Stomach smooth muscle (tissue), 2 donors: ENCODE measurements around the gene PTH1R.

ENCODE experiments used
- H3K27ac ChIP-seq: one replicate; pipeline ENCODE4 v1.7.0; 2013; ENCODE audit warnings: mild to moderate bottlenecking, low read length, inconsistent platforms
- H3K27me3 ChIP-seq, 2 donors: one replicate each; pipeline ENCODE4 v1.7.0; 2013; ENCODE audit warnings: low read length in 2 of 2; ENCODE audit not compliant: insufficient read depth in 2 of 2, control insufficient read depth in 1 of 2
- H3K36me3 ChIP-seq, 2 donors: one replicate each; pipeline ENCODE4 v1.7.0; 2013; ENCODE audit warnings: low read length in 2 of 2; ENCODE audit not compliant: control insufficient read depth in 2 of 2, insufficient read depth in 2 of 2
- H3K4me1 ChIP-seq: one replicate; pipeline ENCODE4 v1.7.0; 2013; ENCODE audit warnings: low read length; ENCODE audit not compliant: control insufficient read depth, insufficient read depth
- H3K4me3 ChIP-seq, 2 donors: one replicate each; pipeline ENCODE4 v1.7.0; 2013; ENCODE audit warnings: low read length in 2 of 2
- H3K9ac ChIP-seq, 2 donors: one replicate each; pipeline ENCODE4 v1.7.0; 2013; ENCODE audit warnings: low read length in 2 of 2, mild to moderate bottlenecking in 1 of 2
- H3K9me3 ChIP-seq, 2 donors: one replicate each; pipeline ENCODE4 v1.7.0; 2013; ENCODE audit warnings: low read length in 2 of 2; ENCODE audit not compliant: control insufficient read depth in 2 of 2
- donor health status: healthy.
- donor health status: Pancreatic carcinoma.

Gene PTH1R

GRCh38 chr3:46894256-46894655, 16.7 kb downstream of the PTH1R start:
- peaks cover 4 to 16% of the 10 kb centered on the region in 2 donors for H3K27me3 ChIP-seq
- H3K27ac ChIP-seq, result no peak overlapping the region
- no peak overlapping the region for H3K9ac ChIP-seq

GRCh38 chr3:46895204-46895660, 17.7 kb downstream of the PTH1R start:
- H3K27ac ChIP-seq, result no peak overlapping the region
- H3K9ac ChIP-seq, result peak overlapping the region in 1 of 2 donors; percentile 2
- peaks cover 30% of the 10 kb centered on the region for H3K4me1 ChIP-seq
- no peaks in the 10 kb centered on the region for H3K9me3 ChIP-seq
- no peaks in the 10 kb centered on the region for H3K36me3 ChIP-seq
- peaks cover 5 to 19% of the 10 kb centered on the region in 2 donors for H3K27me3 ChIP-seq
- H3K4me3 ChIP-seq, result no peak overlapping the region

More at GRCh38 chr3:46894256-46894655, 16.7 kb downstream of the PTH1R start:
- no peaks in the 10 kb centered on the region for H3K9me3 ChIP-seq
- H3K36me3 ChIP-seq, result no peaks in the 10 kb centered on the region
- no peak overlapping the region for H3K4me3 ChIP-seq
- H3K4me1 ChIP-seq, result peaks cover 33% of the 10 kb centered on the region

GRCh38 chr3:46895761-46896160, 18.2 kb downstream of the PTH1R start:
- Histone ChIP-seq H3K27ac (no peak overlapping the region), H3K9me3 (no peaks in the 10 kb centered on the region), H3K4me3 (no peak overlapping the region), H3K4me1 (peaks cover 30% of the 10 kb centered on the region), H3K9ac (peak overlapping the region in 1 of 2 donors; percentile 2), H3K36me3 (no peaks in the 10 kb centered on the region), H3K27me3 (peaks cover 5 to 19% of the 10 kb centered on the region in 2 donors)

GRCh38 chr3:46896386-46896785, 18.9 kb downstream of the PTH1R start:
- no peaks in the 10 kb centered on the region for H3K9me3 ChIP-seq
- no peak overlapping the region for H3K4me3 ChIP-seq
- H3K27ac ChIP-seq, result no peak overlapping the region
- H3K4me1 ChIP-seq, result peaks cover 30% of the 10 kb centered on the region
- H3K27me3 ChIP-seq, result peaks cover 5 to 19% of the 10 kb centered on the region in 2 donors
- H3K9ac ChIP-seq, result no peak overlapping the region
- H3K36me3 ChIP-seq, result no peaks in the 10 kb centered on the region

- no peak overlapping the region for H3K27ac ChIP-seq
- H3K4me1 ChIP-seq, result peaks cover 25% of the 10 kb centered on the region
- H3K9me3 ChIP-seq, result no peaks in the 10 kb centered on the region
- H3K4me3 ChIP-seq, result no peak overlapping the region
- no peak overlapping the region for H3K9ac ChIP-seq
- peaks cover 5 to 19% of the 10 kb centered on the region in 2 donors for H3K27me3 ChIP-seq
- no peaks in the 10 kb centered on the region for H3K36me3 ChIP-seq
Observed at GRCh38 chr3:46897031-46897430, 19.5 kb downstream of the PTH1R start.

- no peak overlapping the region for H3K4me3 ChIP-seq
- H3K36me3 ChIP-seq, result no peaks in the 10 kb centered on the region
- H3K9me3 ChIP-seq, result no peaks in the 10 kb centered on the region
- peaks cover 17% of the 10 kb centered on the region for H3K4me1 ChIP-seq
- H3K27me3 ChIP-seq, result peaks cover 5 to 19% of the 10 kb centered on the region in 2 donors
- no peak overlapping the region for H3K27ac ChIP-seq
- H3K9ac ChIP-seq, result no peak overlapping the region
Observed at GRCh38 chr3:46897829-46898320, 20.4 kb downstream of the PTH1R start.

- Histone ChIP-seq H3K27ac (no peak overlapping the region), H3K27me3 (peaks cover 5 to 19% of the 10 kb centered on the region in 2 donors), H3K4me1 (peaks cover 10% of the 10 kb centered on the region), H3K9me3 (no peaks in the 10 kb centered on the region), H3K9ac (no peak overlapping the region), H3K4me3 (peak overlapping the region in 1 of 2 donors; percentile 49), H3K36me3 (no peaks in the 10 kb centered on the region)
Observed at GRCh38 chr3:46898321-46899150, 21.0 kb downstream of the PTH1R start.

GRCh38 chr3:46899151-46900006, 21.9 kb downstream of the PTH1R start:
- Histone ChIP-seq H3K9me3 (no peaks in the 10 kb centered on the region), H3K36me3 (no peaks in the 10 kb centered on the region), H3K4me1 (peaks cover 10% of the 10 kb centered on the region), H3K27me3 (peaks cover 5 to 19% of the 10 kb centered on the region in 2 donors), H3K27ac (no peak overlapping the region), H3K9ac (no peak overlapping the region), H3K4me3 (no peak overlapping the region)

GRCh38 chr3:46900007-46900292, 22.4 kb downstream of the PTH1R start:
- Histone ChIP-seq H3K27me3 (peaks cover 7 to 19% of the 10 kb centered on the region in 2 donors), H3K9me3 (no peaks in the 10 kb centered on the region), H3K9ac (no peak overlapping the region), H3K4me3 (no peak overlapping the region), H3K36me3 (no peaks in the 10 kb centered on the region), H3K27ac (no peak overlapping the region), H3K4me1 (peaks cover 10% of the 10 kb centered on the region)

GRCh38 chr3:46900356-46900755, 22.8 kb downstream of the PTH1R start:
- Histone ChIP-seq H3K9me3 (no peaks in the 10 kb centered on the region), H3K4me3 (no peak overlapping the region), H3K27me3 (peaks cover 7 to 19% of the 10 kb centered on the region in 2 donors), H3K9ac (no peak overlapping the region), H3K36me3 (no peaks in the 10 kb centered on the region), H3K27ac (no peak overlapping the region), H3K4me1 (peaks cover 10% of the 10 kb centered on the region)
